Urinary bladder (tissue), 4 donors: ENCODE data around the gene OXA1L. TPM values are rescaled to one million over a fixed set of nuclear protein-coding genes. Genes with fewer than 3 reads are reported as not detected.

Experiments used
- DNase-seq: peaks from one replicate; pipeline ENCODE4 v3.0.0-alpha.2; 2015; ENCODE audit errors: extremely low spot score
- H3K27ac ChIP-seq: one replicate; pipeline ENCODE4 v1.5.1; 2013; ENCODE audit warnings: low read depth, mild to moderate bottlenecking, moderate library complexity
- H3K36me3 ChIP-seq: one replicate; pipeline ENCODE4 v1.6.1; 2013; ENCODE audit warnings: mild to moderate bottlenecking, moderate library complexity; ENCODE audit not compliant: insufficient read depth
- H3K4me1 ChIP-seq: one replicate; pipeline ENCODE4 v1.6.1; 2013; ENCODE audit warnings: mild to moderate bottlenecking, moderate library complexity; ENCODE audit not compliant: insufficient read depth
- H3K4me3 ChIP-seq: one replicate; pipeline ENCODE4 v1.5.1; 2013; ENCODE audit warnings: low read depth, low read length
- WGBS: extraction: QIAGEN DNeasy Blood & Tissue Kit; methylation state at CpG from one replicate; pipeline ENCODE4 v1.1.7; 2013; 5-methylcytosine and 5-hydroxymethylcytosine counted together
- polyA plus RNA-seq: library from polyadenylated mRNA; stranded (reverse); fragments of 200-250 nt; gene quantifications from one replicate; pipeline ENCODE4 v1.2.3, GENCODE V29; 2013
- small RNA-seq: library from RNA; depleted of rRNA; stranded (forward); fragments of <200 nt; gene quantifications from one replicate; pipeline ENCODE3, GENCODE V24; 2014
- total RNA-seq: library from RNA; depleted of rRNA; stranded (reverse); fragments of >200 nt; gene quantifications from one replicate; pipeline ENCODE4 v1.2.3, GENCODE V29; 2014
- donor health status: healthy with polysubstance abuse.
- donor health status: healthy.

The OXA1L gene
- total and polyA plus RNA-seq, 2 donors, result 74.1 to 112 TPM

DNA sequence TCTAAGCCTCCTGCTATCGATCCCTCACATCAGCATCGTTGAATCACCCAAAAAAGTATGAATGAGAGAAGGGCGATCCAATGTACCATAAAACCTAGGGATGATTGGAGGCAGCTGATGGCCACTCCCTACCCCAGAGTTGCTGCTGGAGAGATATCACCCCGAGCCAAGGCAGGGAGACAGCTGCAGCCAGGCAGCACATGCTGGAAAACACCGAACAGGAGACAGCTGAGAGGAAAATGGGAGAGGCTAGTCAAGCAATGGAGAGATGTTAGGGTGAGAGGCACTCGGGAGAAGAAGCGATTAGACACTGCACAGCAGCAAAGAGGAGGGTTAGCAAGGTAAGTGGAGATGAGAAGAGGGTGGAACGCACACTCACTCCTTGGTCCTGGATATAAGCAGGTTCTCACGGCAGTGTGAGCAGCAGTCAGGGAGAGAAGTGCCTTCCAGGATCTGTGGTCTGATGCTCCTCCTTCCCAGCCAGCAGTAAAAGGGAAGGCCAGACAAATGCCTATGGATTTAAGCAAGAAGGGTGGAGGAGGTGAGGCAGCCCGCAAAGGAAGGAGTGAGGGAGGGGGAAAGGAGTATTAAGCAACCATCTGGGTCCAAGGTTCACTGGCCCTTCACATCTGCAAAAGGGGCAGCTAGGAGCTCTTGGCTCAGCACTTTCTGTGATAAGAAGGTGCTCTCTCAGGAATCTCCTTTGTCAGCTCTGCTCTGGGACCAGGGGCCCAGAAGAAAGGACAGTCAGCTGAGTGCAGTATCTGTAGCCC lies 48.6 kb downstream of the OXA1L start, which contains the start of gene SLC7A7:
Gene SLC7A7 (minus strand): TSS at position 495 of the 773 bp plus-strand sequence. CDS start 2,037 bp downstream, outside the sequence.
- Histone ChIP-seq H3K4me1 (no peaks in the 10 kb centered on the region), H3K27ac (no peak within 1 kb of the TSS), H3K36me3 (no peaks in the 10 kb centered on the region), H3K4me3 (no peak within 1 kb of the TSS)
- 33% methylated on average over 10 of the region's 10 CpGs for WGBS
- no peak for DNase-seq

DNA sequence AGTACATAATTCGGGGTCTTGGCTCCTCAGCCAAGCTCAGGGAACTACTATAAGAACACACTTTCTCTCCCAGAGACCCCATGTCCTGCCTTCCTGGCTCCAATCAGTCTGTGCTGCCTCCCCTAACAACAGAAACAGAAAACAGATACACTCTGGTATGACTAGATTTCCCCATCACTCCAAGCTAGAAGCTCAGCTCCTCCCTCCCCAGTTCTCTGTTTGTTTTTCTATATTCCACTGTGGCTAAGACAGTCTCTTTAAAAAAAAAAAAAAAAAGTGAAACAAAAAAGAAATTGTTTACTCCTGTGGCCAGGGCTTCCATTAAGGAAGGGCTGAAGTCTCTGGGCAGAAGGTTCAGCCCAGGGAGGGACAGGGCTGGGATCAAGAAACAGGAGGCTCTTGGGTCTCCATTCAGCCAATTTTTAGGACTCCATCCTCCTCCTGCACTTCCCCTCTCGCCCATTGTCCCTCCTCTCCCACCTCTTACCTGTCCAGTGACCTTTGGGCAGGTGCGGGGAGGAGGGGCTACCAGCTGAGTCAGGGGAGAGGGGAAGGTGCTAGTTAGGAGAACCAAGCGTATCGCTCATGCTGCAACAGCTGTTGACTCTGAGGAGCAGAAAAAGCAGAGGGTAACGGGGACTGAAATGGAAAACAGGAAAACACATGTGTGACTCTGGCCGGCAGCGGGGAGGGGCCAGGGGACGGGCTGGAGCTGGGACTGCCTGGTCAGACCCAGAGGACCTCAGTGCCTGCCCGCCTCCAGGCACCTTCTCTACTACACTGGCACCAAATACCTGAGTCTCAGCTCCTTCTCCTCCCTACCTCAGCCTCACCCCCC lies 52.9 kb downstream of the OXA1L start:
- no peak for DNase-seq
- Histone ChIP-seq H3K27ac (peak overlapping the region; percentile 68), H3K4me1 (no peaks in the 10 kb centered on the region), H3K36me3 (no peaks in the 10 kb centered on the region), H3K4me3 (peak overlapping the region; percentile 6)
- 23% methylated on average over 10 of the region's 10 CpGs for WGBS

DNA sequence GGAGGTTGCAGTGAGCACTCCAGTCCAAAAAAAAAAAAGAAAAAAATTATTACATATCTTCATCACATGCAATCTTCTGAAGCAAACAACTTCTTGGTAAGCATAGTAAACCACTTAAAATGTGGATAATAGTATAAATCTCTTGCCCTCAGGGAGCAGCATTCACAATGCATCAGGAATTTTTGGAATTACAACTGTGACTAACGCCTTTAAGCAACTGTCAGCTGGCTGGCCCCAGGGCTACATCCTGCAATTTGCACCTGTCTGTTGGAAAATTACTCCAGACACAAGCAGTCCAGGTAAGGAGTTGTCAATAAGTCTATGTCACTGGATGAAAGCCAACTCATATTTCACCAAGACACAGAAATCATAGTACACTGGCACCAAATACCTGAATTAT lies 54.2 kb downstream of the OXA1L start:
- Histone ChIP-seq H3K36me3 (no peaks in the 10 kb centered on the region), H3K4me3 (no peak overlapping the region), H3K27ac (no peak overlapping the region), H3K4me1 (no peaks in the 10 kb centered on the region)
- DNase-seq, result no peak
- WGBS, result 94% methylated on average over 1 of the region's 1 CpG

DNA sequence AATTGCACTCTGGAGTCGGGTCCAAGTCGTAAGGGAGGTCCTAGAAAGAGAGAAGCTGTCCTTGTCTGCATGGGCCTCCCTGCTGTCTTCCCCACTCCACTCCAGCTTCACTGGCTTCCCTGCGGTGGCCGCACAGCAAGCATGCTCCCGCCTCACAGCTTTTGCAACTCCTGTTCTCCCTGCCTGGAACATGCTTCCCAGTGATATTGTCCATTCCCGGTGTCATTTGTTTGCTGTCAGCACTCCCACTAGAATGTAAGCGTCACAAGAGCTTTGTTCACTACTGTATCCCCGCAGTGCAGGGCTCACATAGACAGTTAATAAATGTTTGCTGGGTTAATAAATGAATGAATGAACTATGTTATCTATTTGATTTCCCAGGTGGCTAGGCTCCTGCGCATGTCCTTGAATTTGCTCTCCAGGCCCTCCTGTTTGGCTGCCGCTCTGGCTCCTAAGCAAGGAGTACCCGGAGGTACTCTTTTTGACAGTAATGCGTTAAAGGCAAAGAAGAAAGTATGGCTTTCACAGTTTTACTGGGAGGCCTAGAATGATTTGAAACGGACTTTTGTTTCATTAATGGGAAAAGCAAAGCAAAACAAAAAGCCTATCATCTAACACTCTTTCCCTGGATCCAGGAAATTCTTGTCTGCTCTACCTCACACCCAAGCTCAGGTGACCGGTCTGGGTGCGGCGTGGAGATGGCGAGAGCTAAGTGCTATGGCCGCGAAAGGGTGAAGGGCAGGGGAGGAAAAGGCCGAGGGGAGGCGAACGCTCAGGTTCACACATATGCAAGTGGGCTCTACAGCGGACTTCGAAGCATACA lies 54.9 kb downstream of the OXA1L start:
- no peaks in the 10 kb centered on the region for H3K36me3 ChIP-seq
- H3K4me1 ChIP-seq, result no peaks in the 10 kb centered on the region
- no peak overlapping the region for H3K27ac ChIP-seq
- DNase-seq, result no peak
- H3K4me3 ChIP-seq, result no peak overlapping the region
- WGBS, result 86% methylated on average over 24 of the region's 24 CpGs

DNA sequence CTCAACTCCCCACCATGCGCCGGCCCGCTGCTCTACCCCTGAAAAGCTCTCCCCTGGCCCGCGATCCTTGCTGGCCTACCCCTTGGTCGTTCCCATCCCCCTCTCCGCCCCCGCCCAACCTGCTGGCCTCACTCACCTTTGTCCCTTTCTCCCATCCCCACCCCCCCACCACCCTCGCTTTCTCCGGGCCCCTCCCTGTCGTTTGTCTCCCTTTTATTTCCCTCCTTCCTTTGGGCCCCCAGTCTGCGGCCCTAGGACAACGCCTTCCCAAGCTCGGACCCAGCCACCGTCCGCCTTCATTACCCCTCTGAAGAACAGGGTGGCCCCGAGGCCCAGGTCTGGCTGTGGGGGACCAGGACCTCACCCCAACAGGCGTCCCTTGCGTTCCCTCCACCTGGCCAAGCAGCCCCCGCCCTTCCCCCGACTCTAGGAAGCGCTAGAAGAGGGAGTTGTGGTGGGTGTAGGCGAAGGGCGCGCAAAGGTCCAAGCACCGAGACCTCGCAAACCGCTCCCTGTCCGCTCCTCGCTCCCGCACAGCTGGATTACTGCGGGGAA lies 55.6 kb downstream of the OXA1L start:
- peak overlapping the region; percentile 42 for H3K27ac ChIP-seq
- no peaks in the 10 kb centered on the region for H3K4me1 ChIP-seq
- peak overlapping the region; percentile 33 for H3K4me3 ChIP-seq
- DNase-seq, result no peak
- 53% methylated on average over 32 of the region's 32 CpGs for WGBS
- H3K36me3 ChIP-seq, result no peaks in the 10 kb centered on the region

Small RNAs within 50 kb of the gene (small RNA-seq; reads per million reads assigned to genes)
- gene RF00588, result not detected

Other genes starting within 250 kb of the OXA1L start
- 214 TPM for gene DAD1, start 177.5 kb upstream of the OXA1L start, total RNA-seq
- gene DAD1, start 177.5 kb upstream of the OXA1L start, polyA plus RNA-seq, result 222 TPM
- gene ABHD4, start 168.4 kb upstream of the OXA1L start, total RNA-seq, result 13.1 TPM
- 30.5 TPM for gene ABHD4, start 168.4 kb upstream of the OXA1L start, polyA plus RNA-seq
- gene OR6J1, start 122.3 kb upstream of the OXA1L start, total RNA-seq, result not detected
- not detected for gene OR6J1, start 122.3 kb upstream of the OXA1L start, polyA plus RNA-seq
- gene SLC7A7, start 48.7 kb downstream of the OXA1L start, total RNA-seq, result 9.3 TPM
- gene SLC7A7, start 48.7 kb downstream of the OXA1L start, polyA plus RNA-seq, result 12.8 TPM
- 21.5 TPM for gene MRPL52, start 63.2 kb downstream of the OXA1L start, total RNA-seq
- 77.0 TPM for gene MRPL52, start 63.2 kb downstream of the OXA1L start, polyA plus RNA-seq
- gene MMP14, start 69.9 kb downstream of the OXA1L start, total RNA-seq, result 120 TPM
- gene MMP14, start 69.9 kb downstream of the OXA1L start, polyA plus RNA-seq, result 189 TPM
- 22.1 TPM for gene LRP10, start 105.1 kb downstream of the OXA1L start, total RNA-seq
- 195 TPM for gene LRP10, start 105.1 kb downstream of the OXA1L start, polyA plus RNA-seq
- 0.16 TPM for gene REM2, start 116.5 kb downstream of the OXA1L start, total RNA-seq
- 0.38 TPM for gene REM2, start 116.5 kb downstream of the OXA1L start, polyA plus RNA-seq
- gene RBM23, start 152.5 kb downstream of the OXA1L start, total RNA-seq, result 101 TPM
- gene RBM23, start 152.5 kb downstream of the OXA1L start, polyA plus RNA-seq, result 65.0 TPM
- 39.8 TPM for gene PRMT5, start 162.7 kb downstream of the OXA1L start, total RNA-seq
- 49.3 TPM for gene PRMT5, start 162.7 kb downstream of the OXA1L start, polyA plus RNA-seq
- gene HAUS4, start 190.4 kb downstream of the OXA1L start, total RNA-seq, result 42.2 TPM
- gene HAUS4, start 190.4 kb downstream of the OXA1L start, polyA plus RNA-seq, result 44.1 TPM
- 28.0 TPM for gene AJUBA, start 215.9 kb downstream of the OXA1L start, total RNA-seq
- gene AJUBA, start 215.9 kb downstream of the OXA1L start, polyA plus RNA-seq, result 6.6 TPM
- 10.4 TPM for gene C14orf93, start 243.5 kb downstream of the OXA1L start, total RNA-seq
- gene C14orf93, start 243.5 kb downstream of the OXA1L start, polyA plus RNA-seq, result 14.5 TPM